ENCODE results near the gene RBP4. TPM values are rescaled to one million over a fixed set of nuclear protein-coding genes. Genes with fewer than 3 reads are reported as not detected.
"Not testable (repeated sequence)": the region's sequence is repeated elsewhere in the genome, so short reads cannot be mapped to it uniquely, and the experiment has no call there.

The RBP4 gene
- total RNA-seq, 2 donors from 2014 or later, result not detected

- H3K9me3 Mint-ChIP-seq, result no peaks in the 10 kb centered on the region
- ATAC-seq (replicated peaks in 1 of 2) (no peak), DNase-seq (no peak)
- H3K27me3 Mint-ChIP-seq (ENCODE audit: low read depth), result peaks cover 6% of the 10 kb centered on the region
- H3K4me1 Mint-ChIP-seq (ENCODE audit: low read depth), result no peaks in the 10 kb centered on the region
- no peaks in the 10 kb centered on the region for H3K36me3 Mint-ChIP-seq (ENCODE audit: insufficient read depth in 2 of 2)
- no peak overlapping the region for H3K27ac Mint-ChIP-seq
- no peak overlapping the region for H3K4me3 Mint-ChIP-seq
Measured at GRCh38 chr10:93548376-93549071, 52.5 kb downstream of the RBP4 start.

- DNase-seq (no peak), ATAC-seq (replicated peaks in 1 of 2) (no peak)
- H3K4me1 Mint-ChIP-seq (ENCODE audit: low read depth), result no peaks in the 10 kb centered on the region
- no peak overlapping the region for H3K4me3 Mint-ChIP-seq
- no peaks in the 10 kb centered on the region for H3K36me3 Mint-ChIP-seq (ENCODE audit: insufficient read depth in 2 of 2)
- H3K27me3 Mint-ChIP-seq (ENCODE audit: low read depth), result peaks cover under 1% of the 10 kb centered on the region
- H3K9me3 Mint-ChIP-seq, result no peaks in the 10 kb centered on the region
- no peak overlapping the region for H3K27ac Mint-ChIP-seq
Measured at GRCh38 chr10:93547522-93547921, 53.5 kb downstream of the RBP4 start.

GRCh38 chr10:93546995-93547394 lies 54.0 kb downstream of the RBP4 start:
- H3K4me1 Mint-ChIP-seq (ENCODE audit: low read depth); DNase-seq; H3K27ac Mint-ChIP-seq; H3K4me3 Mint-ChIP-seq; ATAC-seq (replicated peaks in 1 of 2); H3K27me3 Mint-ChIP-seq (ENCODE audit: low read depth); H3K9me3 Mint-ChIP-seq; H3K36me3 Mint-ChIP-seq (ENCODE audit: insufficient read depth in 2 of 2): not testable (repeated sequence)

GRCh38 chr10:93542358-93542791 lies 58.7 kb downstream of the RBP4 start:
- H3K4me1 Mint-ChIP-seq (ENCODE audit: low read depth), result no peaks in the 10 kb centered on the region
- H3K36me3 Mint-ChIP-seq (ENCODE audit: insufficient read depth in 2 of 2), result no peaks in the 10 kb centered on the region
- H3K4me3 Mint-ChIP-seq, result no peak overlapping the region
- DNase-seq (no peak), ATAC-seq (replicated peaks in 1 of 2) (no peak)
- no peaks in the 10 kb centered on the region for H3K9me3 Mint-ChIP-seq
- H3K27me3 Mint-ChIP-seq (ENCODE audit: low read depth), result peaks cover 11% of the 10 kb centered on the region
- H3K27ac Mint-ChIP-seq, result no peak overlapping the region

Other genes starting within 250 kb of the RBP4 start
- gene MYOF, start 118.9 kb downstream of the RBP4 start, total RNA-seq, result 10 to 100 TPM; 32.3 to 32.4 TPM
- gene CEP55, start 104.6 kb downstream of the RBP4 start, total RNA-seq, result 10 to 100 TPM; 46.6 to 55.8 TPM
- gene FFAR4, start 34.6 kb downstream of the RBP4 start, total RNA-seq, result not detected
- gene PDE6C, start 11.3 kb upstream of the RBP4 start, total RNA-seq, result not detected
- gene FRA10AC1, start 101.4 kb upstream of the RBP4 start, total RNA-seq, result 10 to 100 TPM; 27.9 to 40.7 TPM
- gene LGI1, start 156.7 kb upstream of the RBP4 start, total RNA-seq, result not detected

Data from activated T-cell treated with anti-CD3 and anti-CD28 coated beads, Interleukin-2, amount 50 U/mL, for 72 hours (primary cell).